Naive thymus-derived CD4-positive, alpha-beta T cell (primary cell): ENCODE data around the gene KIAA1328. TPM values are rescaled to one million over a fixed set of nuclear protein-coding genes. Genes with fewer than 3 reads are reported as not detected.

Experiments used
- ATAC-seq: fragments of 150-1000 bp; cut with Tn5 transposase; 2 replicates; pipeline ENCODE4 v1.10.0; 2021; ENCODE audit warnings: mild to moderate bottlenecking, moderate library complexity
- CTCF ChIA-PET: fragments of 350-600 bp; sonication (Branson Sonifier 250); formaldehyde crosslinking; loops from one replicate; lab custom pipeline; 2021; ENCODE audit warnings: antibody characterized with exemption; lab: Charles Lee
- POLR2A ChIA-PET: fragments of 350-600 bp; sonication (Branson Sonifier 250); formaldehyde crosslinking; loops from one replicate; lab custom pipeline; 2021; ENCODE audit warnings: antibody characterized with exemption, inconsistent platforms; lab: Charles Lee
- DNase-seq, 9 donors: peaks; one replicate each; pipeline versions ENCODE4 v3.0.0 to v3.0.0-alpha.2; 2020 to 2022; ENCODE audit warnings: mixed read lengths in 1 of 9
- H3K27ac ChIP-seq: one replicate; pipeline ENCODE4 v1.7.0; 2013; ENCODE audit warnings: mild to moderate bottlenecking, low read depth, low read length, moderate library complexity
- H3K27me3 ChIP-seq, 2 donors: one replicate each; pipeline ENCODE4 v1.7.0; 2013; ENCODE audit warnings: low read length in 2 of 2, mild to moderate bottlenecking in 2 of 2, moderate library complexity in 2 of 2; ENCODE audit not compliant: control insufficient read depth in 2 of 2, insufficient read depth in 2 of 2
- H3K36me3 ChIP-seq, 3 experiments: 1 replicate in 2 of 3; 2 replicates in 1 of 3; pipeline ENCODE4 v1.7.0; 2013; ENCODE audit warnings: low read length in 3 of 3, mild to moderate bottlenecking in 3 of 3, moderate library complexity in 1 of 3; ENCODE audit not compliant: insufficient read depth in 3 of 3, control insufficient read depth in 2 of 3
- H3K4me1 ChIP-seq, 2 donors: one replicate each; pipeline ENCODE4 v1.7.0; 2013; ENCODE audit warnings: low read length in 2 of 2, mild to moderate bottlenecking in 2 of 2, moderate library complexity in 1 of 2; ENCODE audit not compliant: control insufficient read depth in 2 of 2, insufficient read depth in 2 of 2
- H3K4me3 ChIP-seq: 2 replicates; pipeline ENCODE4 v1.7.0; 2013; ENCODE audit warnings: mild to moderate bottlenecking, low read length
- H3K9me3 ChIP-seq, 3 experiments: 1 replicate in 2 of 3; 2 replicates in 1 of 3; pipeline ENCODE4 v1.7.0; 2013; ENCODE audit warnings: low read length in 3 of 3; ENCODE audit not compliant: control insufficient read depth in 2 of 3
- H3K27ac Mint-ChIP-seq, 9 donors: one replicate each; pipeline ENCODE4 v1.8.0; 2020 to 2022; ENCODE audit warnings: mixed read lengths in 9 of 9, mild to moderate bottlenecking in 8 of 9, moderate library complexity in 5 of 9, inconsistent platforms in 2 of 9
- H3K27me3 Mint-ChIP-seq, 5 donors: one replicate each; pipeline ENCODE4 v1.8.0; 2021 to 2022; ENCODE audit warnings: mixed read lengths in 5 of 5, mild to moderate bottlenecking in 1 of 5
- H3K36me3 Mint-ChIP-seq, 5 donors: one replicate each; pipeline ENCODE4 v1.8.0; 2020 to 2022; ENCODE audit warnings: mixed read lengths in 5 of 5, mild to moderate bottlenecking in 3 of 5, inconsistent platforms in 1 of 5
- H3K4me1 Mint-ChIP-seq, 7 donors: one replicate each; pipeline ENCODE4 v1.8.0; 2020 to 2022; ENCODE audit warnings: mixed read lengths in 7 of 7, mild to moderate bottlenecking in 3 of 7, inconsistent platforms in 1 of 7
- H3K4me3 Mint-ChIP-seq, 10 donors: one replicate each; pipeline ENCODE4 v1.8.0; 2020 to 2022; ENCODE audit warnings: mild to moderate bottlenecking in 10 of 10, mixed read lengths in 10 of 10, moderate library complexity in 6 of 10, inconsistent platforms in 2 of 10
- H3K9me3 Mint-ChIP-seq, 11 donors: one replicate each; pipeline ENCODE4 v1.8.0; 2020 to 2022; ENCODE audit warnings: mixed read lengths in 11 of 11, mild to moderate bottlenecking in 4 of 11, inconsistent platforms in 1 of 11, moderate library complexity in 1 of 11
- intact Hi-C, 2 donors: fragments of 100-400 bp; cut with micrococcal nuclease; formaldehyde crosslinking; loops; one replicate each; pipeline ENCODE4 v1.15.1; 2023
- polyA plus RNA-seq, 2 donors: library from polyadenylated mRNA; unstranded; fragments of 300-500 nt; fragmentation: Illumina TruSeq; gene quantifications; one replicate each; pipeline ENCODE4 v1.2.3, GENCODE V29; 2021
- total RNA-seq, 6 experiments: library from RNA in 5 of 6; stranded (reverse) in 5 of 6; gene quantifications; 1 replicate in 5 of 6; 2 replicates in 1 of 6; pipeline ENCODE4 v1.2.3 and lab custom pipeline; 2021 to 2026

KIAA1328 gene
- total and polyA plus RNA-seq, 7 experiments from 2014 or later: 8.1 to 17.6 (median 13.2) TPM

GRCh38 chr18:37033419-37033818 is 204.5 kb downstream of the KIAA1328 start:
- Histone ChIP-seq H3K4me3 (no peak overlapping the region), H3K27ac (no peak overlapping the region), H3K36me3 (no peaks in the 10 kb centered on the region), H3K4me1 (no peaks in the 10 kb centered on the region), H3K27me3 (no peaks in the 10 kb centered on the region), H3K9me3 (peaks cover 0 to 4% (median 0%) of the 10 kb centered on the region in 3 experiments)
- CTCF ChIA-PET: no interaction called here
- no peak for ATAC-seq
- intact Hi-C loops: no loop called here
- Mint-ChIP-seq H3K4me1 (no peaks in the 10 kb centered on the region), H3K27ac (no peak overlapping the region), H3K27me3 (no peaks in the 10 kb centered on the region), H3K4me3 (no peak overlapping the region), H3K36me3 (peaks cover 1 to 64% (median 56%) of the 10 kb centered on the region in 5 donors), H3K9me3 (peaks cover 3 to 83% (median 32%) of the 10 kb centered on the region in 11 donors)
- POLR2A ChIA-PET: no interaction called here
- no peak for DNase-seq

- Mint-ChIP-seq H3K27me3 (no peaks in the 10 kb centered on the region), H3K36me3 (peaks cover 7 to 59% (median 50%) of the 10 kb centered on the region in 5 donors), H3K27ac (no peak overlapping the region), H3K4me1 (no peaks in the 10 kb centered on the region), H3K4me3 (no peak overlapping the region), H3K9me3 (peaks cover 11 to 62% (median 31%) of the 10 kb centered on the region in 11 donors)
- no peaks in the 10 kb centered on the region for H3K4me1 ChIP-seq
- no peak overlapping the region for H3K27ac ChIP-seq
- no peak overlapping the region for H3K4me3 ChIP-seq
- peaks cover 0 to 27% (median 0%) of the 10 kb centered on the region in 3 experiments for H3K9me3 ChIP-seq
- ATAC-seq (no peak), DNase-seq (no peak)
- ChIA-PET POLR2A (no interaction called here), CTCF (no interaction called here)
- no peaks in the 10 kb centered on the region for H3K36me3 ChIP-seq
- no peaks in the 10 kb centered on the region for H3K27me3 ChIP-seq
- intact Hi-C loops: no loop called here
Measured at GRCh38 chr18:37042381-37042780, 213.5 kb downstream of the KIAA1328 start.

- peaks cover 8 to 47% (median 21%) of the 10 kb centered on the region in 11 donors for H3K9me3 Mint-ChIP-seq
- ChIA-PET POLR2A (no interaction called here), CTCF (no interaction called here)
- no peaks in the 10 kb centered on the region for H3K4me1 Mint-ChIP-seq
- H3K27ac Mint-ChIP-seq: no peak overlapping the region
- H3K27ac ChIP-seq: no peak overlapping the region
- H3K9me3 ChIP-seq: peaks cover 0 to 5% (median 0%) of the 10 kb centered on the region in 3 experiments
- H3K4me3 Mint-ChIP-seq: no peak overlapping the region
- H3K4me3 ChIP-seq: no peak overlapping the region
- H3K27me3 Mint-ChIP-seq: no peaks in the 10 kb centered on the region
- ATAC-seq (no peak), DNase-seq (no peak)
- no peaks in the 10 kb centered on the region for H3K36me3 ChIP-seq
- peaks cover 0 to 46% (median 34%) of the 10 kb centered on the region in 5 donors for H3K36me3 Mint-ChIP-seq
- intact Hi-C loops: no loop called here
- H3K27me3 ChIP-seq: no peaks in the 10 kb centered on the region
- no peaks in the 10 kb centered on the region for H3K4me1 ChIP-seq
Measured at GRCh38 chr18:37055137-37055802, 226.3 kb downstream of the KIAA1328 start.

- Mint-ChIP-seq H3K9me3 (peaks cover 0 to 21% (median 9%) of the 10 kb centered on the region in 11 donors), H3K36me3 (peaks cover 4 to 59% (median 47%) of the 10 kb centered on the region in 5 donors), H3K27ac (peak overlapping the region in 1 of 9 donors; percentile 3), H3K4me1 (peaks cover 0 to under 1% (median 0%) of the 10 kb centered on the region in 7 donors), H3K27me3 (no peaks in the 10 kb centered on the region), H3K4me3 (no peak overlapping the region)
- Histone ChIP-seq H3K36me3 (peaks cover 0 to 3% (median 0%) of the 10 kb centered on the region in 3 experiments), H3K9me3 (no peaks in the 10 kb centered on the region), H3K27me3 (no peaks in the 10 kb centered on the region), H3K27ac (no peak overlapping the region), H3K4me3 (no peak overlapping the region), H3K4me1 (no peaks in the 10 kb centered on the region)
- ChIA-PET POLR2A (no interaction called here), CTCF (no interaction called here)
- intact Hi-C loops: no loop called here
- ATAC-seq (no peak), DNase-seq (no peak)
Measured at GRCh38 chr18:37064187-37064586, 235.3 kb downstream of the KIAA1328 start.

GRCh38 chr18:37065254-37065653 is 236.3 kb downstream of the KIAA1328 start:
- DNase-seq (no peak), ATAC-seq (no peak)
- Histone ChIP-seq H3K27ac (no peak overlapping the region), H3K9me3 (no peaks in the 10 kb centered on the region), H3K4me3 (no peak overlapping the region), H3K36me3 (peaks cover 0 to 3% (median 0%) of the 10 kb centered on the region in 3 experiments), H3K27me3 (no peaks in the 10 kb centered on the region), H3K4me1 (no peaks in the 10 kb centered on the region)
- Mint-ChIP-seq H3K9me3 (peaks cover 0 to 23% (median 11%) of the 10 kb centered on the region in 11 donors), H3K36me3 (peaks cover 6 to 62% (median 55%) of the 10 kb centered on the region in 5 donors), H3K4me1 (peaks cover 0 to 11% (median 0%) of the 10 kb centered on the region in 7 donors), H3K27ac (no peak overlapping the region), H3K4me3 (no peak overlapping the region), H3K27me3 (no peaks in the 10 kb centered on the region)
- intact Hi-C loops: no loop called here
- ChIA-PET CTCF (no interaction called here), POLR2A (no interaction called here)

- H3K9me3 Mint-ChIP-seq: peaks cover 0 to 24% (median 11%) of the 10 kb centered on the region in 11 donors
- no peak overlapping the region for H3K27ac ChIP-seq
- H3K36me3 Mint-ChIP-seq: peaks cover 0 to 68% (median 51%) of the 10 kb centered on the region in 5 donors
- no peaks in the 10 kb centered on the region for H3K36me3 ChIP-seq
- ATAC-seq: no peak
- H3K4me1 Mint-ChIP-seq: no peaks in the 10 kb centered on the region
- H3K4me3 Mint-ChIP-seq: no peak overlapping the region
- no peak for DNase-seq
- no peaks in the 10 kb centered on the region for H3K4me1 ChIP-seq
- no peaks in the 10 kb centered on the region for H3K27me3 ChIP-seq
- H3K27ac Mint-ChIP-seq: no peak overlapping the region
- no peaks in the 10 kb centered on the region for H3K9me3 ChIP-seq
- intact Hi-C loops: no loop called here
- CTCF ChIA-PET: no interaction called here
- no peaks in the 10 kb centered on the region for H3K27me3 Mint-ChIP-seq
- POLR2A ChIA-PET: no interaction called here
- H3K4me3 ChIP-seq: no peak overlapping the region
Measured at GRCh38 chr18:37084912-37085311, 256.0 kb downstream of the KIAA1328 start.

GRCh38 chr18:37085362-37085761 is 256.4 kb downstream of the KIAA1328 start:
- CTCF ChIA-PET: no interaction called here

More at GRCh38 chr18:37085362-37085761, 256.4 kb downstream of the KIAA1328 start:
- H3K4me1 Mint-ChIP-seq: no peaks in the 10 kb centered on the region
- Histone ChIP-seq H3K4me1 (no peaks in the 10 kb centered on the region), H3K27me3 (no peaks in the 10 kb centered on the region), H3K9me3 (no peaks in the 10 kb centered on the region), H3K4me3 (no peak overlapping the region), H3K36me3 (peaks cover 0 to under 1% (median 0%) of the 10 kb centered on the region in 3 experiments), H3K27ac (no peak overlapping the region)
- POLR2A ChIA-PET: no interaction called here
- H3K27me3 Mint-ChIP-seq: no peaks in the 10 kb centered on the region
- DNase-seq: no peak
- intact Hi-C loops: no loop called here
- no peak overlapping the region for H3K4me3 Mint-ChIP-seq
- H3K27ac Mint-ChIP-seq: no peak overlapping the region
- H3K9me3 Mint-ChIP-seq: peaks cover 0 to 22% (median 12%) of the 10 kb centered on the region in 11 donors
- ATAC-seq: no peak
- H3K36me3 Mint-ChIP-seq: peaks cover 0 to 66% (median 53%) of the 10 kb centered on the region in 5 donors
